DND-41 (cell line): ENCODE results near the gene SLC25A26.

Experiments
- CTCF ChIP-seq: IDR thresholded peaks from 2 replicates; pipeline ENCODE4 v1.5.1; 2012; ENCODE audit warnings: borderline replicate concordance, low read length, moderate library complexity, mild to moderate bottlenecking; ENCODE audit not compliant: poor library complexity, severe bottlenecking; ENCODE audit errors: extremely low read depth
- EZH2 ChIP-seq: IDR thresholded peaks from 3 replicates; pipeline ENCODE4 v1.6.1; 2012; ENCODE audit warnings: borderline replicate concordance, low read depth, mild to moderate bottlenecking, moderate library complexity, low read length, inconsistent platforms; ENCODE audit not compliant: severe bottlenecking

GRCh38 chr3:66261355-66261754 lies 40.6 kb downstream of the SLC25A26 start:
- no peak for TF ChIP-seq EZH2
- no peak for TF ChIP-seq CTCF
